RKO (cell line): ENCODE results near the gene SETD7.

ENCODE experiments used
- DNase-seq: peaks from one replicate; pipeline ENCODE4 v3.0.0-alpha.2; 2016; ENCODE audit warnings: low spot score

SETD7 gene

GRCh38 chr4:139550724-139551429 is 5.1 kb downstream of the SETD7 start:
- DNase-seq, result no peak

- no peak for DNase-seq
These were observed 8.0 kb downstream of the SETD7 start for GRCh38 chr4:139547979-139548378.

- no peak for DNase-seq
These were observed 15.4 kb downstream of the SETD7 start for GRCh38 chr4:139540632-139541031.

- DNase-seq, result no peak
These were observed 15.9 kb downstream of the SETD7 start for GRCh38 chr4:139540161-139540560.

- DNase-seq, result no peak
These were observed 18.7 kb downstream of the SETD7 start for GRCh38 chr4:139537292-139537691.

- DNase-seq, result no peak
These were observed 20.2 kb downstream of the SETD7 start for GRCh38 chr4:139535871-139536234.

GRCh38 chr4:139535228-139535870 is 20.7 kb downstream of the SETD7 start:
- no peak for DNase-seq

GRCh38 chr4:139534287-139534950 is 21.6 kb downstream of the SETD7 start:
- DNase-seq, result no peak

GRCh38 chr4:139533511-139533910 is 22.5 kb downstream of the SETD7 start:
- DNase-seq, result no peak

GRCh38 chr4:139532947-139533346 is 23.1 kb downstream of the SETD7 start:
- DNase-seq, result no peak

GRCh38 chr4:139530833-139531427 is 25.1 kb downstream of the SETD7 start:
- DNase-seq, result no peak

- DNase-seq, result no peak
These were observed 27.5 kb downstream of the SETD7 start for GRCh38 chr4:139528377-139529005.

GRCh38 chr4:139526928-139527327 is 29.1 kb downstream of the SETD7 start:
- DNase-seq, result no peak

- no peak for DNase-seq
These were observed 30.6 kb downstream of the SETD7 start for GRCh38 chr4:139525414-139525813.

- no peak for DNase-seq
These were observed 31.9 kb downstream of the SETD7 start for GRCh38 chr4:139524062-139524631.

GRCh38 chr4:139523076-139523475 is 32.9 kb downstream of the SETD7 start:
- no peak for DNase-seq

- DNase-seq, result no peak
These were observed 33.6 kb downstream of the SETD7 start for GRCh38 chr4:139522457-139522856.

GRCh38 chr4:139521754-139522401 is 34.1 kb downstream of the SETD7 start:
- DNase-seq, result no peak

GRCh38 chr4:139515531-139515958 is 40.5 kb downstream of the SETD7 start:
- no peak for DNase-seq

GRCh38 chr4:139514382-139515059 is 41.5 kb downstream of the SETD7 start:
- DNase-seq, result no peak

GRCh38 chr4:139511320-139511719 is 44.7 kb downstream of the SETD7 start:
- peak; percentile 60 for DNase-seq
